H1 (cell line): ENCODE data around the gene PRPF39. TPM values are rescaled to one million over a fixed set of nuclear protein-coding genes. Genes with fewer than 3 reads are reported as not detected.

Experiments
- ATF2 ChIP-seq: IDR thresholded peaks from 2 replicates; pipeline ENCODE4 v1.6.1; 2012; ENCODE audit warnings: low read length, inconsistent platforms
- GTF2F1 ChIP-seq: IDR thresholded peaks from 2 replicates; pipeline ENCODE4 v1.6.1; 2012; ENCODE audit warnings: low read depth, low read length, improper control_type of control experiment, borderline replicate concordance
- KDM4A ChIP-seq: IDR thresholded peaks from one replicate; pipeline ENCODE4 v1.7.1; 2012; ENCODE audit warnings: low read depth, mild to moderate bottlenecking, moderate library complexity, low read length, inconsistent platforms; ENCODE audit not compliant: severe bottlenecking
- KDM5A ChIP-seq: fragments of 200-600 bp; IDR thresholded peaks from 2 replicates; pipeline ENCODE4 v1.7.1; 2012; ENCODE audit warnings: mild to moderate bottlenecking, low read length, inconsistent platforms, mixed read lengths
- NANOG ChIP-seq: IDR thresholded peaks from 2 replicates; pipeline ENCODE4 v1.6.1; 2011; ENCODE audit warnings: low read length, low read depth, mild to moderate bottlenecking, inconsistent platforms; ENCODE audit not compliant: insufficient read depth, poor library complexity, severe bottlenecking
- NRF1 ChIP-seq: IDR thresholded peaks from 2 replicates; pipeline ENCODE4 v1.6.1; 2011; ENCODE audit warnings: mild to moderate bottlenecking, low read depth, low read length, improper control_type of control experiment
- POLR2AphosphoS5 ChIP-seq: IDR thresholded peaks from 2 replicates; pipeline ENCODE4 v1.6.1; 2011; ENCODE audit warnings: low read depth, low read length
- POU5F1 ChIP-seq: IDR thresholded peaks from 2 replicates; pipeline ENCODE4 v1.6.1; 2011; ENCODE audit warnings: low read depth, mild to moderate bottlenecking, low read length, moderate library complexity
- RBBP5 ChIP-seq: IDR thresholded peaks from 2 replicates; pipeline ENCODE4 v1.7.1; 2012; ENCODE audit warnings: low read depth, mild to moderate bottlenecking, inconsistent platforms, low read length, moderate library complexity, borderline replicate concordance
- SP4 ChIP-seq: IDR thresholded peaks from 2 replicates; pipeline ENCODE4 v1.6.1; 2012; ENCODE audit warnings: low read length, inconsistent platforms
- SRF ChIP-seq: IDR thresholded peaks from 2 replicates; pipeline ENCODE4 v1.6.1; 2011; ENCODE audit warnings: mild to moderate bottlenecking, low read depth, low read length, moderate library complexity
- YY1 ChIP-seq: IDR thresholded peaks from 2 replicates; pipeline ENCODE4 v1.6.1; 2011; ENCODE audit warnings: low read depth, mild to moderate bottlenecking, low read length
- polyA plus RNA-seq, 7 experiments: library from polyadenylated mRNA; depleted of rRNA in 3 of 7; stranded (reverse) in 5 of 7; unstranded in 2 of 7; fragments of >200 nt in 5 of 7; fragments of 200-250 nt in 2 of 7; gene quantifications; 1 replicate in 5 of 7; 2 replicates in 1 of 7; 4 replicates in 1 of 7; pipeline versions ENCODE4 v1.2.1 to v1.2.3, GENCODE V29; 2011 to 2013; ENCODE audit warnings: missing spikeins in 2 of 7, mixed read lengths in 2 of 7
- total RNA-seq: library from RNA; stranded (reverse); fragmentation: NEBNext Ultra II Directional; extraction: Animal tissue kit (Norgen Biotek cat#: 25700); gene quantifications from 2 replicates; pipeline ENCODE4 v1.2.1, GENCODE V29; 2021
- TF ChIP-seq, protein P1 (sequence below): IDR thresholded peaks from 2 replicates; pipeline ENCODE4 v1.6.1; 2011; ENCODE audit warnings: low read length, improper control_type of control experiment

Gene PRPF39
- total and polyA plus RNA-seq, 2 of the 8 experiments (the other 6 are each of a cell fraction or from before 2014, with no cell fraction given), result 22.4 to 43.3 TPM

- TF ChIP-seq ATF2 (no peak), NANOG (no peak), RBBP5 (no peak), NRF1 (no peak), GTF2F1 (no peak), SP4 (no peak), YY1 (no peak), SRF (no peak), POU5F1 (no peak), KDM5A (no peak), POLR2AphosphoS5 (no peak), KDM4A (no peak)
- TF ChIP-seq, protein P1, sequence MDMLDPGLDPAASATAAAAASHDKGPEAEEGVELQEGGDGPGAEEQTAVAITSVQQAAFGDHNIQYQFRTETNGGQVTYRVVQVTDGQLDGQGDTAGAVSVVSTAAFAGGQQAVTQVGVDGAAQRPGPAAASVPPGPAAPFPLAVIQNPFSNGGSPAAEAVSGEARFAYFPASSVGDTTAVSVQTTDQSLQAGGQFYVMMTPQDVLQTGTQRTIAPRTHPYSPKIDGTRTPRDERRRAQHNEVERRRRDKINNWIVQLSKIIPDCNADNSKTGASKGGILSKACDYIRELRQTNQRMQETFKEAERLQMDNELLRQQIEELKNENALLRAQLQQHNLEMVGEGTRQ, result no peak
Measured at GRCh38 chr14:45140661-45141187, 56.8 kb downstream of the PRPF39 start (continued).
